Measurements from ENCODE around the gene CSRP1. TPM values are rescaled to one million over a fixed set of nuclear protein-coding genes. Genes with fewer than 3 reads are reported as not detected.

CSRP1 gene
- 363 and 515 TPM in 2 replicates for total RNA-seq

GRCh38 chr1:201506557-201507359 lies at the start of gene CSRP1:
Gene CSRP1 (minus strand): TSS chr1:201507123. CDS start chr1:201496303, 10,820 bp downstream.

GRCh38 chr1:201538612-201539551 lies 32.0 kb upstream of the CSRP1 start, which contains the start of gene NAV1:
Gene NAV1 (plus strand): TSS chr1:201539127. CDS start chr1:201622885, 83,758 bp downstream.

GRCh38 chr1:201468844-201469644 lies 37.9 kb downstream of the CSRP1 start, which contains the start of gene PHLDA3:
Gene PHLDA3 (minus strand): TSS chr1:201469188. CDS start chr1:201468786, 402 bp downstream.

Other genes starting within 250 kb of the CSRP1 start
- gene PKP1, start 223.6 kb downstream of the CSRP1 start, total RNA-seq, result 0.16 and 0.24 TPM in 2 replicates
- gene TNNT2, start 129.4 kb downstream of the CSRP1 start, total RNA-seq, result not detected in 2 replicates
- gene LAD1, start 107.8 kb downstream of the CSRP1 start, total RNA-seq, result 0.16 TPM in 1 of 2 replicates, not detected in the other
- gene TNNI1, start 85.4 kb downstream of the CSRP1 start, total RNA-seq, result not detected in 2 replicates
- gene PHLDA3, start 37.9 kb downstream of the CSRP1 start, total RNA-seq, result 78.7 and 102 TPM in 2 replicates
- 67.5 and 78.9 TPM in 2 replicates for gene NAV1, start 32.0 kb upstream of the CSRP1 start, total RNA-seq

Measured in hair follicle dermal papilla cell (primary cell).